ENCODE data around the gene ANKRD45. TPM values are rescaled to one million over a fixed set of nuclear protein-coding genes. Genes with fewer than 3 reads are reported as not detected.

Gene ANKRD45
- polyA plus RNA-seq, 1 of the 3 experiments (the other 2 are of a cell fraction): 1.8 TPM

- TF ChIP-seq MXI1 (IDR thresholded peaks at IDR 0.05; ENCODE audit: low read depth, low read length) (no peak), FOXM1 (IDR thresholded peaks at IDR 0.05; ENCODE audit: low read depth) (no peak), CHD2 (IDR thresholded peaks at IDR 0.05; ENCODE audit: low read length, partially characterized antibody) (no peak), NRF1 (IDR thresholded peaks at IDR 0.05; ENCODE audit: low read depth, low read length) (no peak)
These were observed 7.9 kb downstream of the ANKRD45 start (continued) for GRCh38 chr1:173661763-173662162.

GRCh38 chr1:173661271-173661670 lies 8.4 kb downstream of the ANKRD45 start:
- no peaks in the 10 kb centered on the region for H3K27me3 ChIP-seq (ENCODE audit: insufficient read depth)
- H3K9me3 ChIP-seq: 0 out of 2 replicates have a peak, but pooled peaks cover 6% of the 10 kb centered on the region
- H3K9me2 ChIP-seq: no peaks in the 10 kb centered on the region
- ChIA-PET POLR2A (no interaction called here), CTCF (no interaction called here)
- no peaks in the 10 kb centered on the region for H4K20me1 ChIP-seq (ENCODE audit: insufficient read depth)
- TF ChIP-seq RFX5 (IDR thresholded peaks at IDR 0.05; ENCODE audit: low read length) (no peak), FOXJ3 (CRISPR knock-in tag; IDR thresholded peaks at IDR 0.05) (no peak), MAX (IDR thresholded peaks at IDR 0.05; ENCODE audit: low read depth) (no peak), CHD2 (IDR thresholded peaks at IDR 0.05; ENCODE audit: low read length, partially characterized antibody) (no peak), TEAD4 (IDR thresholded peaks at IDR 0.05; ENCODE audit: borderline replicate concordance, insufficient read depth) (no peak), POLR2AphosphoS5 (IDR thresholded peaks at IDR 0.05; ENCODE audit: low read depth, low read length) (no peak), NFIC (IDR thresholded peaks at IDR 0.05; ENCODE audit: borderline replicate concordance) (no peak), RAD21 (IDR thresholded peaks at IDR 0.05; ENCODE audit: low read length) (no peak), SMC3 (IDR thresholded peaks at IDR 0.05; ENCODE audit: low read depth, low read length) (no peak)
- H3K79me2 ChIP-seq (ENCODE audit: insufficient read depth): no peaks in the 10 kb centered on the region
- H3K36me3 ChIP-seq (replicated peaks in 1 of 2; ENCODE audit: control insufficient read depth in 1 of 2, insufficient read depth in 2 of 2, low read length in 1 of 2): peaks cover 2 to 4% of the 10 kb centered on the region in 2 experiments
- 80% methylated on average over 1 of the region's 1 CpG for WGBS (ENCODE audit: low lambda C conversion rate)
- DNase-seq: no peak
- H3K4me2 ChIP-seq: no peak overlapping the region
- H2AFZ ChIP-seq (ENCODE audit: low read depth): no peak overlapping the region
- H3K4me3 ChIP-seq (ENCODE audit: low read depth in 2 of 2, low read length in 1 of 2): no peak overlapping the region
- no peak overlapping the region for H3K9ac ChIP-seq
- no peak overlapping the region for H3K27ac ChIP-seq (ENCODE audit: low read depth in 2 of 2, low read length in 1 of 2)
- no peaks in the 10 kb centered on the region for H3K4me1 ChIP-seq (ENCODE audit: control insufficient read depth in 1 of 2, insufficient read depth in 2 of 2, low read depth in 1 of 2, low read length in 1 of 2)
- H3F3A ChIP-seq (replicated peaks; ENCODE audit: insufficient read depth): no peaks in the 10 kb centered on the region

GRCh38 chr1:173660306-173660705 lies 9.3 kb downstream of the ANKRD45 start:
- no peaks in the 10 kb centered on the region for H4K20me1 ChIP-seq (ENCODE audit: insufficient read depth)
- POLR2A ChIA-PET: no interaction called here
- H3K4me2 ChIP-seq: no peak overlapping the region
- no peaks in the 10 kb centered on the region for H3K9me2 ChIP-seq
- peaks cover 2 to 4% of the 10 kb centered on the region in 2 experiments for H3K36me3 ChIP-seq (replicated peaks in 1 of 2; ENCODE audit: control insufficient read depth in 1 of 2, insufficient read depth in 2 of 2, low read length in 1 of 2)
- 79% methylated on average over 2 of the region's 2 CpGs for whole genome bisulfite sequencing (ENCODE audit: low lambda C conversion rate)
- TF ChIP-seq FOXJ3 (CRISPR knock-in tag; IDR thresholded peaks at IDR 0.05) (no peak), RAD21 (IDR thresholded peaks at IDR 0.05; ENCODE audit: low read length) (no peak), USF1 (IDR thresholded peaks at IDR 0.05; ENCODE audit: borderline replicate concordance, low read depth) (no peak), EZH2phosphoT487 (IDR thresholded peaks at IDR 0.05; ENCODE audit: borderline replicate concordance, low read depth) (no peak)
- no peak overlapping the region for H3K4me3 ChIP-seq (ENCODE audit: low read depth in 2 of 2, low read length in 1 of 2)
- H3K27ac ChIP-seq (ENCODE audit: low read depth in 2 of 2, low read length in 1 of 2): no peak overlapping the region
- H2AFZ ChIP-seq (ENCODE audit: low read depth): no peak overlapping the region
- no peak for DNase-seq
- no peak overlapping the region for H3K9ac ChIP-seq
- CTCF ChIA-PET: no interaction called here
- 0 out of 2 replicates have a peak, but pooled peaks cover 6% of the 10 kb centered on the region for H3K9me3 ChIP-seq
- no peaks in the 10 kb centered on the region for H3K79me2 ChIP-seq (ENCODE audit: insufficient read depth)
- H3K4me1 ChIP-seq (ENCODE audit: control insufficient read depth in 1 of 2, insufficient read depth in 2 of 2, low read depth in 1 of 2, low read length in 1 of 2): no peaks in the 10 kb centered on the region
- H3K27me3 ChIP-seq (ENCODE audit: insufficient read depth): no peaks in the 10 kb centered on the region
- no peaks in the 10 kb centered on the region for H3F3A ChIP-seq (replicated peaks; ENCODE audit: insufficient read depth)

All from SK-N-SH (cell line).